Fibroblast of lung (primary cell): ENCODE measurements around the gene THRAP3.

Experiments
- CTCF ChIP-seq, 2 donors: IDR thresholded peaks in 1 of 2; conservative IDR thresholded peaks in 1 of 2; 1 replicate in 1 of 2; 2 replicates in 1 of 2; pipeline ENCODE4 v1.5.1; 2011 to 2012; ENCODE audit warnings: low read length in 2 of 2, control low read depth in 1 of 2, inconsistent platforms in 1 of 2, low read depth in 1 of 2, mild to moderate bottlenecking in 1 of 2
- EZH2 ChIP-seq: IDR thresholded peaks from 2 replicates; pipeline ENCODE4 v1.5.1; 2012; ENCODE audit warnings: low read length, control low read depth, mild to moderate bottlenecking; ENCODE audit errors: missing control alignments

GRCh38 chr1:36330940-36331339, 106.7 kb downstream of the THRAP3 start:
- no peak for TF ChIP-seq CTCF (conservative IDR thresholded peaks at IDR 0.05 in 1 of 2, IDR thresholded peaks at IDR 0.05 in 1 of 2; ENCODE audit: low read depth in 1 of 2, low read length in 2 of 2)
- TF ChIP-seq EZH2, result no peak
